Trophoblast cell (in vitro differentiated cells and primary cell): ENCODE measurements around the gene NOS3.
"Not testable (repeated sequence)": the region's sequence is repeated elsewhere in the genome, so short reads cannot be mapped to it uniquely, and the experiment has no call there.

ENCODE experiments used
- DNase-seq, 2 donors: peaks; one replicate each; pipeline ENCODE4 v3.0.0-alpha.2; 2016
- H2AFZ ChIP-seq: 2 replicates; pipeline ENCODE4 v1.6.1; 2013; ENCODE audit warnings: low read length, moderate library complexity, mild to moderate bottlenecking; ENCODE audit not compliant: insufficient read depth, poor library complexity
- H2AK5ac ChIP-seq: 2 replicates; pipeline ENCODE4 v1.6.1; 2013; ENCODE audit warnings: mild to moderate bottlenecking, low read length
- H2BK120ac ChIP-seq: 2 replicates; pipeline ENCODE4 v1.6.1; 2013; ENCODE audit warnings: low read length, mild to moderate bottlenecking, moderate library complexity; ENCODE audit not compliant: insufficient read depth, poor library complexity
- H2BK12ac ChIP-seq: 2 replicates; pipeline ENCODE4 v1.6.1; 2013; ENCODE audit warnings: mild to moderate bottlenecking, low read length, moderate library complexity
- H2BK5ac ChIP-seq: 2 replicates; pipeline ENCODE4 v1.6.1; 2013; ENCODE audit warnings: low read length, low read depth, moderate library complexity, mild to moderate bottlenecking; ENCODE audit not compliant: poor library complexity
- H3K14ac ChIP-seq: 2 replicates; pipeline ENCODE4 v1.6.1; 2013; ENCODE audit warnings: mild to moderate bottlenecking, low read length
- H3K18ac ChIP-seq: 2 replicates; pipeline ENCODE4 v1.6.1; 2013; ENCODE audit warnings: mild to moderate bottlenecking, low read length
- H3K23ac ChIP-seq: 2 replicates; pipeline ENCODE4 v1.6.1; 2013; ENCODE audit warnings: low read length
- H3K27ac ChIP-seq: 2 replicates; pipeline ENCODE4 v1.5.1; 2013; ENCODE audit warnings: low read depth, mild to moderate bottlenecking, inconsistent platforms, low read length, moderate library complexity
- H3K27me3 ChIP-seq: 2 replicates; pipeline ENCODE4 v1.6.1; 2013; ENCODE audit warnings: inconsistent platforms, mild to moderate bottlenecking, low read length, moderate library complexity; ENCODE audit not compliant: insufficient read depth
- H3K36me3 ChIP-seq, 2 experiments: 1 replicate in 1 of 2; 2 replicates in 1 of 2; pipeline ENCODE4 v1.6.1; 2013; ENCODE audit warnings: low read length in 2 of 2, mild to moderate bottlenecking in 2 of 2, moderate library complexity in 1 of 2; ENCODE audit not compliant: insufficient read depth in 2 of 2, control insufficient read depth in 1 of 2
- H3K4ac ChIP-seq: 2 replicates; pipeline ENCODE4 v1.6.1; 2013; ENCODE audit warnings: low read depth, mild to moderate bottlenecking, low read length, moderate library complexity
- H3K4me1 ChIP-seq, 2 experiments: 1 replicate in 1 of 2; 2 replicates in 1 of 2; pipeline ENCODE4 v1.6.1; 2013; ENCODE audit warnings: low read length in 2 of 2, mild to moderate bottlenecking in 2 of 2, moderate library complexity in 1 of 2; ENCODE audit not compliant: insufficient read depth in 2 of 2, control insufficient read depth in 1 of 2
- H3K4me2 ChIP-seq: 2 replicates; pipeline ENCODE4 v1.6.1; 2013; ENCODE audit warnings: inconsistent platforms, mild to moderate bottlenecking, low read length, moderate library complexity
- H3K4me3 ChIP-seq: 2 replicates; pipeline ENCODE4 v1.5.1; 2013; ENCODE audit warnings: mild to moderate bottlenecking, low read depth, low read length, inconsistent platforms
- H3K79me1 ChIP-seq: one replicate; pipeline ENCODE4 v1.6.1; 2013; ENCODE audit warnings: low read length
- H3K79me2 ChIP-seq: 2 replicates; pipeline ENCODE4 v1.6.1; 2013; ENCODE audit warnings: low read length, mild to moderate bottlenecking; ENCODE audit not compliant: control insufficient read depth, insufficient read depth, poor library complexity
- H3K9ac ChIP-seq: 2 replicates; pipeline ENCODE4 v1.6.1; 2013; ENCODE audit warnings: mild to moderate bottlenecking, low read length
- H3K9me3 ChIP-seq: 2 replicates; pipeline ENCODE4 v1.6.1; 2013; ENCODE audit warnings: low read depth, mild to moderate bottlenecking, control low read depth, inconsistent platforms, low read length; ENCODE audit not compliant: insufficient read depth
- H4K12ac ChIP-seq: 2 replicates; pipeline ENCODE4 v1.6.1; 2013; ENCODE audit warnings: low read depth, mild to moderate bottlenecking, low read length, moderate library complexity
- H4K8ac ChIP-seq: 2 replicates; pipeline ENCODE4 v1.6.1; 2013; ENCODE audit warnings: low read depth, mild to moderate bottlenecking, low read length, moderate library complexity
- H4K91ac ChIP-seq: one replicate; pipeline ENCODE4 v1.6.1; 2013; ENCODE audit warnings: low read depth, mild to moderate bottlenecking, low read length, moderate library complexity
- WGBS: extraction: QIAGEN DNeasy Blood & Tissue Kit; methylation state at CpG from one replicate; pipeline ENCODE4 v1.1.7; 2013; ENCODE audit warnings: missing lambda C conversion rate; ENCODE audit not compliant: insufficient read length, insufficient coverage; ENCODE audit errors: extremely low coverage; 5-methylcytosine and 5-hydroxymethylcytosine counted together

NOS3 gene

DNA sequence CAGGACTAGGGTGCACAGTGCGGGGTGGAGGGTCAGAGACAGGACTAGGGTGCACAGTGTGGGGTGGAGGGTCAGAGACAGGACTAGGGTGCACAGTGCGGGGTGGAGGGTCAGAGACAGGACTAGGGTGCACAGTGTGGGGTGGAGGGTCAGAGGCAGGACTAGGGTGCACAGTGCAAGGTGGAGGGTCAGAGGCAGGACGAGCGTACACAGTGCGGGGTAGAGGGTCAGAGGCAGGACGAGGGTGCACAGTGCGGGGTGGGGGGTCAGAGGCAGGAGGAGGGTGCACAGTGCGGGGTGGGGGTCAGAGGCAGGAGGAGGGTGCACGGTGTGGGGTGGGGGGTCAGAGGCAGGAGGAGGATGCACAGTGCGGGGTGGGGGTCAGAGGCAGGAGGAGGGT lies 52.6 kb downstream of the NOS3 start:
- not testable (repeated sequence) for H3K14ac ChIP-seq, H2AFZ ChIP-seq, H3K27ac ChIP-seq, H3K9me3 ChIP-seq, H3K23ac ChIP-seq, H4K91ac ChIP-seq, H2AK5ac ChIP-seq, H3K27me3 ChIP-seq, H2BK120ac ChIP-seq, H2BK5ac ChIP-seq, H3K9ac ChIP-seq, H4K8ac ChIP-seq, H2BK12ac ChIP-seq, H3K4me2 ChIP-seq, H4K12ac ChIP-seq, H3K4ac ChIP-seq, H3K4me3 ChIP-seq, DNase-seq, H3K79me2 ChIP-seq, H3K18ac ChIP-seq
- Histone ChIP-seq H3K79me1 (peaks cover 11% of the 10 kb centered on the region), H3K4me1 (peaks cover 17 to 18% of the 10 kb centered on the region in 2 experiments), H3K36me3 (peaks cover 26 to 33% of the 10 kb centered on the region in 2 experiments)
- WGBS, result no CpG with 5 or more reads among the region's 10 CpGs

DNA sequence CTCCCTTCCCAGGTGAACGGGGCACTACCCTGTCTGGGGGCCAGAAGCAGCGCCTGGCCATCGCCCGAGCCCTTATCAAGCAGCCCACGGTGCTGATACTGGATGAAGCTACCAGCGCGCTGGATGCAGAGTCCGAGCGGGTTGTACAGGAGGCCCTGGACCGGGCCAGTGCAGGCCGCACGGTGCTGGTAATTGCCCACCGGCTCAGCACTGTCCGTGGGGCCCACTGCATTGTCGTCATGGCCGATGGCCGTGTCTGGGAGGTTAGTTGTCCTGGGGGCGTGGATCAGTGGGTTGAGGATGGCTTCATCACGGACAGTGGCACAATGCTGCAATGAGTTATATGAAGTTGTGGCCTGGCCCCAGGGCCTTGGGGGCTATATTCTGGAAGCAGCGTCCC lies 53.1 kb downstream of the NOS3 start:
- Histone ChIP-seq H3K4ac (no peak overlapping the region), H3K79me1 (peaks cover 8% of the 10 kb centered on the region), H3K14ac (no peak overlapping the region), H4K91ac (no peak overlapping the region), H3K18ac (no peak overlapping the region), H4K12ac (no peak overlapping the region), H4K8ac (no peak overlapping the region), H3K4me3 (no peak overlapping the region), H3K27me3 (no peaks in the 10 kb centered on the region), H3K4me2 (no peak overlapping the region), H3K23ac (no peak overlapping the region), H2BK5ac (no peak overlapping the region), H3K4me1 (peaks cover 12 to 13% of the 10 kb centered on the region in 2 experiments), H3K9me3 (peaks cover 3% of the 10 kb centered on the region), H2AFZ (no peak overlapping the region), H3K79me2 (no peaks in the 10 kb centered on the region), H2AK5ac (no peak overlapping the region), H2BK120ac (no peak overlapping the region), H3K27ac (no peak overlapping the region), H2BK12ac (no peak overlapping the region), H3K36me3 (peaks cover 26 to 33% of the 10 kb centered on the region in 2 experiments), H3K9ac (no peak overlapping the region)
- no peak for DNase-seq
- no CpG with 5 or more reads among the region's 20 CpGs for WGBS

GRCh38 chr7:151045262-151045661 lies 54.4 kb downstream of the NOS3 start:
- Histone ChIP-seq H3K9ac (no peak overlapping the region), H3K18ac (no peak overlapping the region), H3K14ac (no peak overlapping the region), H4K91ac (no peak overlapping the region), H3K4me2 (no peak overlapping the region), H3K27me3 (no peaks in the 10 kb centered on the region), H3K36me3 (peaks cover 26 to 33% of the 10 kb centered on the region in 2 experiments), H3K79me2 (no peaks in the 10 kb centered on the region), H2AFZ (no peak overlapping the region), H3K27ac (no peak overlapping the region), H3K4me1 (peaks cover under 1 to 2% of the 10 kb centered on the region in 2 experiments), H2BK120ac (no peak overlapping the region), H3K4me3 (no peak overlapping the region), H3K4ac (no peak overlapping the region), H3K79me1 (peaks cover 2% of the 10 kb centered on the region), H3K23ac (no peak overlapping the region), H4K8ac (no peak overlapping the region), H2BK5ac (no peak overlapping the region), H2AK5ac (no peak overlapping the region), H2BK12ac (no peak overlapping the region), H4K12ac (no peak overlapping the region), H3K9me3 (peaks cover 6% of the 10 kb centered on the region)
- no CpG with 5 or more reads among the region's 11 CpGs for WGBS
- no peak for DNase-seq

DNA sequence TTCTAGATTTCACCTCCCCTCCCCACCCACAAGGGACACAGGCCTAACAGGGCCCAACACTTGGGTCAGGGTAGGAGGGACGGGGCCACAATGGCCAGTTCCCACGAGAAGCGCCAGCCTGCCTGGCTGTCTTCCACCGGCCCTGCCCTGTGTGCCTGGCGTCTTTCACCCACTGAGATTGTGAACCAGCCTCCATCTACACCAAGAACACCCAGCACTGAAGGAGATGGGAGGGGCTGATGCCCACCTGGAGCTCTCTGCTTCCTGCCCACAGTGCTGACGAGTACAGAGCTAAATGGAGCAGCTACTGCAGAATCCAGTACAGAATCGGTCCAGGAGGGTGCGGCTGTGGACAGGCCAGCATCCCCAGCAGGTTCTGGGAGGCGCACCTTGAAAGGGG lies 55.1 kb downstream of the NOS3 start:
- Histone ChIP-seq H3K4me2 (no peak overlapping the region), H2BK120ac (no peak overlapping the region), H3K36me3 (peaks cover 26 to 31% of the 10 kb centered on the region in 2 experiments), H3K79me1 (no peaks in the 10 kb centered on the region), H2BK12ac (no peak overlapping the region), H3K27me3 (peaks cover 7% of the 10 kb centered on the region), H3K9ac (no peak overlapping the region), H3K9me3 (peaks cover 6% of the 10 kb centered on the region), H2BK5ac (no peak overlapping the region), H2AK5ac (no peak overlapping the region), H4K8ac (no peak overlapping the region), H3K4me3 (no peak overlapping the region), H3K18ac (no peak overlapping the region), H4K91ac (no peak overlapping the region), H3K27ac (no peak overlapping the region), H4K12ac (no peak overlapping the region), H3K14ac (no peak overlapping the region), H3K23ac (no peak overlapping the region), H3K4me1 (peaks cover 1 to 3% of the 10 kb centered on the region in 2 experiments), H2AFZ (no peak overlapping the region), H3K4ac (no peak overlapping the region), H3K79me2 (no peaks in the 10 kb centered on the region)
- no peak for DNase-seq
- WGBS, result no CpG with 5 or more reads among the region's 9 CpGs
